ENCODE data around the gene CACNA2D2. TPM values are rescaled to one million over a fixed set of nuclear protein-coding genes. Genes with fewer than 3 reads are reported as not detected.

CACNA2D2 gene
- total and polyA plus RNA-seq, 4 donors = 0.75 to 3.2 (median 2.2) TPM

GRCh38 chr3:50436114-50436674 is 67.2 kb downstream of the CACNA2D2 start:
- Histone ChIP-seq H3K4me3 (ENCODE audit: low read length in 2 of 2) (no peak overlapping the region), H3K36me3 (ENCODE audit: control insufficient read depth in 1 of 2, insufficient read depth in 2 of 2, low read length in 1 of 2) (no peaks in the 10 kb centered on the region), H3K4me1 (ENCODE audit: control insufficient read depth in 1 of 2, insufficient read depth in 2 of 2, low read length in 2 of 2) (no peaks in the 10 kb centered on the region), H3K27me3 (ENCODE audit: control insufficient read depth in 1 of 2, insufficient read depth in 2 of 2, low read length in 1 of 2) (no peaks in the 10 kb centered on the region), H3K27ac (ENCODE audit: low read depth in 1 of 2, low read length in 2 of 2) (no peak overlapping the region), H3K9me3 (ENCODE audit: control insufficient read depth, low read length) (no peaks in the 10 kb centered on the region)
- WGBS, 2 donors = 25 to 26% methylated on average over 5 of the region's 5 CpGs
- DNase-seq (peak; percentile 63 to 90), ATAC-seq (ENCODE audit: low FRiP score) (peak; percentile 61)
- intact Hi-C loops (cut with DNase I) = loop anchor here (2.0 to 5.0 kb wide), 2 partner anchors 106 to 107 kb away; no protein-coding TSS in a partner anchor

DNA sequence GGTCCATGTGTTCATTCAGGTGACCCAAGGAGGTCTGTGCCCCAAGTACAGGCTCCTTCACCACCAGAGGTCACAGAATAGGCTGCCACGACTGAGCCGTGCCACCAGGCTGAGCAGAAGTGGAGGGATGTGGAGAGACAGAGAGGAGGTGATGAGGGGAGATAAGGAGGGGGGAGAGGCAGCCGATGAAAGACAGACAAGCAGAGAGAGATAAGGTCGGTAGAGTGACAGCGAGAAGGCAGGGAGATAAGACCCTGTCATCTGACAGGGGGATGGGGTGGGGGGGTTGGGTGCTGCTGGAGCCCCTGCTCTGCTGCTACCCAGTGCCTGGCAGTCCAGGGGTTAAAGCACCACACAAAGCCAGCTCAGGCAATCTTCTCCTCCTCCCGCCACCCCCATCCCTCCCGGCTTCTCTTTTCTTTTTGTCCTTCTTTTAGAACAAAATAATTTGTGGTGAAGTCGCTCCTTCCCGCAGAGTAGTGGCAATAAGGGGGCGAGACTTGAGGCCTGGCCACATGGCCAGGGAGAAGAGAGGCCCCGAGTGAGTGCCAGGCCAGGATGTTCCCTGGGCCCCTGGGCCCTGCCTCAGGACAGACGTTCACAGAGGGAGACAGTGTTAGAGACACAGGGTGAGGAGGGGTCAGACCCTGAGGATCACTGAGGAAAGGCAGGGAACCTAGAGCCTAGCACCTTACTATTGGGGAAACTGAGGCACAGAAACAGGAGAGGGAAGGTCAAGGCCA is 67.9 kb downstream of the CACNA2D2 start:
- no peaks in the 10 kb centered on the region for H3K36me3 ChIP-seq (ENCODE audit: control insufficient read depth in 1 of 2, insufficient read depth in 2 of 2, low read length in 1 of 2)
- ATAC-seq (ENCODE audit: low FRiP score) (no peak), DNase-seq (no peak)
- no peaks in the 10 kb centered on the region for H3K9me3 ChIP-seq (ENCODE audit: control insufficient read depth, low read length)
- no peaks in the 10 kb centered on the region for H3K4me1 ChIP-seq (ENCODE audit: control insufficient read depth in 1 of 2, insufficient read depth in 2 of 2, low read length in 2 of 2)
- no peaks in the 10 kb centered on the region for H3K27me3 ChIP-seq (ENCODE audit: control insufficient read depth in 1 of 2, insufficient read depth in 2 of 2, low read length in 1 of 2)
- WGBS, 2 donors = 41 to 42% methylated on average over 10 to 12 of the region's 12 CpGs
- intact Hi-C loops (cut with DNase I) = loop anchor here (2.0 to 5.0 kb wide), 2 partner anchors 107 kb away; no protein-coding TSS in a partner anchor
- no peak overlapping the region for H3K27ac ChIP-seq (ENCODE audit: low read depth in 1 of 2, low read length in 2 of 2)
- H3K4me3 ChIP-seq (ENCODE audit: low read length in 2 of 2) = no peak overlapping the region

DNA sequence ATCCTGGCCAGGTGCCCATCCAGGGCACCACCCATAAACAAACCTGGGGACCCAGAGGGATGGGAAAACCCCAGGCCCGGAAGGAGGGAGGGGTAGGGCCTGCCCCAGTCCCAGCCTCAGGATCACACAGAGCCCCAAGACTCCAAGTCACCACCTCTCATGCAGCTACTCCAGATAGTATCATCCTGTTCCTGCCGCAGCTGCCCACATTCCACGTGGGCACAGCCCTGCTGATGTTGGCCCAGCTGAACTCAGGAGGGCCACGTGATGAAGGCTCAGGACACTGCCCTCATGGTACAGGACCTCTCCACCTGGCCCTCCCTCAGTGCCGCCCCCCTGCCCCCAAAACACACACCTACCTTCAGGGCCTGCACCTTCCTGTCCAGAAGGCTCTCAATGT is 69.5 kb downstream of the CACNA2D2 start:
- no peaks in the 10 kb centered on the region for H3K9me3 ChIP-seq (ENCODE audit: control insufficient read depth, low read length)
- H3K4me1 ChIP-seq (ENCODE audit: control insufficient read depth in 1 of 2, insufficient read depth in 2 of 2, low read length in 2 of 2) = no peaks in the 10 kb centered on the region
- WGBS, 2 donors = 64 to 73% methylated on average over 5 of the region's 5 CpGs
- no peak overlapping the region for H3K27ac ChIP-seq (ENCODE audit: low read depth in 1 of 2, low read length in 2 of 2)
- H3K36me3 ChIP-seq (ENCODE audit: control insufficient read depth in 1 of 2, insufficient read depth in 2 of 2, low read length in 1 of 2) = no peaks in the 10 kb centered on the region
- intact Hi-C loops (cut with DNase I) = loop anchor here in 1 of 2 donors (1.0 kb wide), 1 partner anchor 45 kb away; no protein-coding TSS in a partner anchor
- DNase-seq (no peak), ATAC-seq (ENCODE audit: low FRiP score) (no peak)
- H3K4me3 ChIP-seq (ENCODE audit: low read length in 2 of 2) = no peak overlapping the region
- no peaks in the 10 kb centered on the region for H3K27me3 ChIP-seq (ENCODE audit: control insufficient read depth in 1 of 2, insufficient read depth in 2 of 2, low read length in 1 of 2)

DNA sequence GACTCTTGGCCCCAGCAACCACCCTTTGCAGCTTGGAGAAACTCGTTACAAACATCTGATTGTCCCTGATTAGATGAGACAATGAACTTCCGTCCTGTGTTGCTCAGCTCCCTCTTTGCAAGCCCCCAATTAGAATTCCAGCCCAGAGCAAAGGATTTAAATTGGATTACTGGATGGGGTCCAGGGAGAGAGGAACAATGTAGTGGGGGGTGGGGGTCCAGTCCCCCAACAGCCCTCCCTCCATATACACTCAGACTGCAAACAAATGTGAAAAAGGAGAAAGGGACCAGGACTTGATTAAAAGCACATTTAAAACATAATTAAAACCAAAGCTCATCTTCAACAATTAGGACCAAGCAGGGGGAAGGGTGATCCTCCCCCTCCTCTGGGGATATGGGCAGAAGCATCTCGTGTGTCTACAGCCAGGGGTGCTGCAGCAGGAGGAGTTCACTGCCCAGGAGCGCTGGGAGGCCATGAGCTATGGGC is 72.4 kb downstream of the CACNA2D2 start:
- ATAC-seq (ENCODE audit: low FRiP score) (no peak), DNase-seq (no peak)
- WGBS, 2 donors = 81 to 90% methylated on average over 4 of the region's 4 CpGs
- Histone ChIP-seq H3K27me3 (ENCODE audit: control insufficient read depth in 1 of 2, insufficient read depth in 2 of 2, low read length in 1 of 2) (no peaks in the 10 kb centered on the region), H3K36me3 (ENCODE audit: control insufficient read depth in 1 of 2, insufficient read depth in 2 of 2, low read length in 1 of 2) (no peaks in the 10 kb centered on the region), H3K4me3 (ENCODE audit: low read length in 2 of 2) (no peak overlapping the region), H3K9me3 (ENCODE audit: control insufficient read depth, low read length) (no peaks in the 10 kb centered on the region), H3K27ac (ENCODE audit: low read depth in 1 of 2, low read length in 2 of 2) (no peak overlapping the region), H3K4me1 (ENCODE audit: control insufficient read depth in 1 of 2, insufficient read depth in 2 of 2, low read length in 2 of 2) (no peaks in the 10 kb centered on the region)
- intact Hi-C loops (cut with DNase I) = no loop called here

DNA sequence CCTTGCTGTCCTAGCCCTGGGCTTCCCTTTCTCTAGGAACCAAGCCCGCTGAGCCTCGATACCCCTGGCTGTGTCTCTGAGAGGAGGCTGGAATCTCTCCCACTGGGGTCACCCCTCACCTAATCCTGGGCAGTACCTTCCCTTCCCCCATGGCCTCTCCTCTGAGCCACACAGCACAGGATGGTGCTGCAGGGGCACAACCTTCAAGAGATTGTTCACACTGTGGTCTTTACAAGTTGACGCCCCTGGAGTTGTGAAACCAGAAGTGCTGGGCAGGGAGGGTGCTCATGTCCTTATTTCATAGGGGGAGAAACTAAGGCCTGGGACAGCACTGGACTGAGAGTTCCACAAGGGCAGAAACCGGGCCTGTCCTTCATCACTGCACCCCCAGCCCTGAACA is 73.2 kb downstream of the CACNA2D2 start:
- no peaks in the 10 kb centered on the region for H3K36me3 ChIP-seq (ENCODE audit: control insufficient read depth in 1 of 2, insufficient read depth in 2 of 2, low read length in 1 of 2)
- WGBS, 2 donors = 87% methylated on average over 4 of the region's 4 CpGs
- H3K27ac ChIP-seq (ENCODE audit: low read depth in 1 of 2, low read length in 2 of 2) = no peak overlapping the region
- no peak for DNase-seq
- intact Hi-C loops (cut with DNase I) = no loop called here
- no peak overlapping the region for H3K4me3 ChIP-seq (ENCODE audit: low read length in 2 of 2)
- ATAC-seq (ENCODE audit: low FRiP score) = no peak
- H3K4me1 ChIP-seq (ENCODE audit: control insufficient read depth in 1 of 2, insufficient read depth in 2 of 2, low read length in 2 of 2) = no peaks in the 10 kb centered on the region
- H3K9me3 ChIP-seq (ENCODE audit: control insufficient read depth, low read length) = no peaks in the 10 kb centered on the region
- H3K27me3 ChIP-seq (ENCODE audit: control insufficient read depth in 1 of 2, insufficient read depth in 2 of 2, low read length in 1 of 2) = no peaks in the 10 kb centered on the region

DNA sequence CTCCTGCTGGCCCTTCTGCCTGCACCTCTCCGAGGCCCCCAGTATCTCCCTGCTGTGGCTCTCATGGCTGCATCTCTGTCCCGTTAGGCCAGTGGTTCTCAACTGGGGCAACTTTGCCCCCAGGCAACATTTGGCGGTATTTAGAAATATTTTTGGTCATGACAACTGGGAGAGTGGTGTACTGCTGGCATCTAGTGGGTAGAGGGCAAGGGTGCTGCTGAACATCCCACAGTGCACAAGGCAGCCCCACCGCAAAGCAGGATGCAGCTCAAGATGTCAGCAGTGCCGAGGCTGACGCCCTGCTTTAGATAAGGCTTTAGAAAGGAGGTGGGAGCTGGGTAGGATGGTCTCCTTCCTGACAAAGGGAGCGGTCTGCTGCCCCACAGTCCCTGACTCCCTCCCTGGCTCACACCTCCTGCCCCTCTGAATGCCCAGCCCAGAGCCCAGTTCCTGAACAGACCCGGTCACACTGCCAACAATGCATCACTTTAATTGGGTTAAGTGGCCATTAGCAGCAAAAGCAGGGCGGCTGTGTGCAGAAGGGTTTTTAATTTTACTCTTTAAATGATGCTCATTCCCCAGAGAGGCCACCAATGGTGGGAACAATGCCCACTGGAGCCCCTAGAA is 75.3 kb downstream of the CACNA2D2 start:
- H3K4me3 ChIP-seq (ENCODE audit: low read length in 2 of 2) = no peak overlapping the region
- no peaks in the 10 kb centered on the region for H3K27me3 ChIP-seq (ENCODE audit: control insufficient read depth in 1 of 2, insufficient read depth in 2 of 2, low read length in 1 of 2)
- H3K27ac ChIP-seq (ENCODE audit: low read depth in 1 of 2, low read length in 2 of 2) = no peak overlapping the region
- H3K4me1 ChIP-seq (ENCODE audit: control insufficient read depth in 1 of 2, insufficient read depth in 2 of 2, low read length in 2 of 2) = no peaks in the 10 kb centered on the region
- ATAC-seq (ENCODE audit: low FRiP score) (no peak), DNase-seq (no peak)
- 76 to 77% methylated on average over 9 of the region's 9 CpGs for WGBS, 2 donors
- H3K9me3 ChIP-seq (ENCODE audit: control insufficient read depth, low read length) = no peaks in the 10 kb centered on the region
- no peaks in the 10 kb centered on the region for H3K36me3 ChIP-seq (ENCODE audit: control insufficient read depth in 1 of 2, insufficient read depth in 2 of 2, low read length in 1 of 2)
- intact Hi-C loops (cut with DNase I) = no loop called here

GRCh38 chr3:50427217-50427616 is 76.2 kb downstream of the CACNA2D2 start:
- intact Hi-C loops (cut with DNase I) = no loop called here
- Histone ChIP-seq H3K27me3 (ENCODE audit: control insufficient read depth in 1 of 2, insufficient read depth in 2 of 2, low read length in 1 of 2) (no peaks in the 10 kb centered on the region), H3K36me3 (ENCODE audit: control insufficient read depth in 1 of 2, insufficient read depth in 2 of 2, low read length in 1 of 2) (no peaks in the 10 kb centered on the region), H3K27ac (ENCODE audit: low read depth in 1 of 2, low read length in 2 of 2) (no peak overlapping the region), H3K4me1 (ENCODE audit: control insufficient read depth in 1 of 2, insufficient read depth in 2 of 2, low read length in 2 of 2) (no peaks in the 10 kb centered on the region), H3K4me3 (ENCODE audit: low read length in 2 of 2) (no peak overlapping the region), H3K9me3 (ENCODE audit: control insufficient read depth, low read length) (no peaks in the 10 kb centered on the region)
- WGBS, 2 donors = 94 to 95% methylated on average over 13 of the region's 13 CpGs
- DNase-seq = no peak
- no peak for ATAC-seq (ENCODE audit: low FRiP score)

GRCh38 chr3:50425911-50426310 is 77.5 kb downstream of the CACNA2D2 start:
- H3K27ac ChIP-seq (ENCODE audit: low read depth in 1 of 2, low read length in 2 of 2) = no peak overlapping the region
- H3K27me3 ChIP-seq (ENCODE audit: control insufficient read depth in 1 of 2, insufficient read depth in 2 of 2, low read length in 1 of 2) = no peaks in the 10 kb centered on the region
- intact Hi-C loops (cut with DNase I) = no loop called here
- ATAC-seq (ENCODE audit: low FRiP score) = no peak
- DNase-seq = no peak
- H3K4me1 ChIP-seq (ENCODE audit: control insufficient read depth in 1 of 2, insufficient read depth in 2 of 2, low read length in 2 of 2) = no peaks in the 10 kb centered on the region
- 78 to 82% methylated on average over 5 of the region's 5 CpGs for WGBS, 2 donors
- H3K36me3 ChIP-seq (ENCODE audit: control insufficient read depth in 1 of 2, insufficient read depth in 2 of 2, low read length in 1 of 2) = no peaks in the 10 kb centered on the region
- H3K9me3 ChIP-seq (ENCODE audit: control insufficient read depth, low read length) = no peaks in the 10 kb centered on the region
- H3K4me3 ChIP-seq (ENCODE audit: low read length in 2 of 2) = no peak overlapping the region
